ENCODE data around the gene OSBPL1A. TPM values are rescaled to one million over a fixed set of nuclear protein-coding genes. Genes with fewer than 3 reads are reported as not detected.
"Not testable (repeated sequence)": the region's sequence is repeated elsewhere in the genome, so short reads cannot be mapped to it uniquely, and the experiment has no call there.

The OSBPL1A gene
- total RNA-seq, 1 donor from 2014 or later: 16.4 TPM

DNA sequence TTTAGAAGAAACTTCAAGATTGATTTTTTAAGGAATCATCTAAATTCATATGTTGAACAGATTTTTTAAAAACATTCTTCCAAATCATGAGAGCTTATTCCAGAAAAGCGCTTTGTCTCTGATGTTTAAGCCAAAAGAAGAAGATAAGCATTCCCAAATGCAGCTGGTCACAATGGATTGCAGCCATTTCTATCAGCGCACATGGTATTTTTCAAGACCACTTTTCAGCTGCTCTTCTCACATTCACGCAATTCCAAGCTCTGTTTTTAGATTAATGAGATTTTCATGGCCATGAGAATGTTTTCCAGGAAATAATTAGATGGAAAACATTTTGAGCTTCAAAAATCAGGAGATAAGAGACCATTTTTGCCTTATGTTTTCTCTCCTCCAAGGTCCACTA is 8.7 kb downstream of the OSBPL1A start:
- no peaks in the 10 kb centered on the region for H3K36me3 Mint-ChIP-seq (ENCODE audit: low read depth, unreplicated experiment)
- peaks cover 1% of the 10 kb centered on the region for H3K27me3 Mint-ChIP-seq (ENCODE audit: unreplicated experiment)
- H3K4me1 Mint-ChIP-seq (ENCODE audit: unreplicated experiment): no peaks in the 10 kb centered on the region
- no peak for TF ChIP-seq CTCF (IDR thresholded peaks at IDR 0.05; ENCODE audit: unreplicated experiment)
- no peaks in the 10 kb centered on the region for H3K9me3 Mint-ChIP-seq (ENCODE audit: unreplicated experiment)
- no peak for DNase-seq (ENCODE audit: low spot score)
- H3K27ac Mint-ChIP-seq (ENCODE audit: unreplicated experiment): no peak overlapping the region
- no peak overlapping the region for H3K4me3 Mint-ChIP-seq (ENCODE audit: unreplicated experiment)

GRCh38 chr18:24386681-24387080 is 10.9 kb downstream of the OSBPL1A start:
- no peaks in the 10 kb centered on the region for H3K9me3 Mint-ChIP-seq (ENCODE audit: unreplicated experiment)
- H3K4me3 Mint-ChIP-seq (ENCODE audit: unreplicated experiment): no peak overlapping the region
- TF ChIP-seq CTCF (IDR thresholded peaks at IDR 0.05; ENCODE audit: unreplicated experiment): no peak
- DNase-seq (ENCODE audit: low spot score): no peak
- H3K36me3 Mint-ChIP-seq (ENCODE audit: low read depth, unreplicated experiment): no peaks in the 10 kb centered on the region
- H3K27me3 Mint-ChIP-seq (ENCODE audit: unreplicated experiment): peaks cover 1% of the 10 kb centered on the region
- H3K27ac Mint-ChIP-seq (ENCODE audit: unreplicated experiment): no peak overlapping the region
- no peaks in the 10 kb centered on the region for H3K4me1 Mint-ChIP-seq (ENCODE audit: unreplicated experiment)

DNA sequence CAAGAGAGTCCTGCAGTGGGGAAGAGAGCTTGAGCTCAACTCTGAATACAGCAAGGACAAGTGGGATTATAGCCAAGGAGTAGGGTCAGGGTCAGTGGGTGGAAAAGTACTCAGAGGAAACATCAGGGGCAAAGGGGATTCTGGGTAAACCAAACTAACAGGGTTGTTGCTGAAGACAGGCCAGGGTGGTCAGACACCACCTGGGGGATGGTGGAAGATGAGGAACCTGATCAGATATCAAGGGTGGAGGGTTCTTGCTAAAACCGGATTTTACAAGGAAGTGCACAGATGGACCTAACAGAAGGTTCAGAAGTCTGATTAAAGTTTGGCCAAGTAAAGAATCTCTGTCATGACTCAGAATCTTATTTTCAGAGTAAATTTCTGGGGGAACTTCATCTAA is 16.5 kb downstream of the OSBPL1A start:
- Mint-ChIP-seq H3K27ac (ENCODE audit: unreplicated experiment) (no peak overlapping the region), H3K27me3 (ENCODE audit: unreplicated experiment) (no peaks in the 10 kb centered on the region), H3K36me3 (ENCODE audit: low read depth, unreplicated experiment) (peaks cover under 1% of the 10 kb centered on the region), H3K4me3 (ENCODE audit: unreplicated experiment) (no peak overlapping the region), H3K9me3 (ENCODE audit: unreplicated experiment) (no peaks in the 10 kb centered on the region), H3K4me1 (ENCODE audit: unreplicated experiment) (peaks cover 7% of the 10 kb centered on the region)
- no peak for DNase-seq (ENCODE audit: low spot score)
- TF ChIP-seq CTCF (IDR thresholded peaks at IDR 0.05; ENCODE audit: unreplicated experiment): no peak

- Mint-ChIP-seq H3K36me3 (ENCODE audit: low read depth, unreplicated experiment) (peaks cover 10% of the 10 kb centered on the region), H3K4me1 (ENCODE audit: unreplicated experiment) (peaks cover 7% of the 10 kb centered on the region), H3K9me3 (ENCODE audit: unreplicated experiment) (no peaks in the 10 kb centered on the region), H3K4me3 (ENCODE audit: unreplicated experiment) (no peak overlapping the region), H3K27me3 (ENCODE audit: unreplicated experiment) (no peaks in the 10 kb centered on the region), H3K27ac (ENCODE audit: unreplicated experiment) (no peak overlapping the region)
- TF ChIP-seq CTCF (IDR thresholded peaks at IDR 0.05; ENCODE audit: unreplicated experiment): no peak
- DNase-seq (ENCODE audit: low spot score): no peak
These were observed 17.4 kb downstream of the OSBPL1A start for GRCh38 chr18:24380163-24380747.

DNA sequence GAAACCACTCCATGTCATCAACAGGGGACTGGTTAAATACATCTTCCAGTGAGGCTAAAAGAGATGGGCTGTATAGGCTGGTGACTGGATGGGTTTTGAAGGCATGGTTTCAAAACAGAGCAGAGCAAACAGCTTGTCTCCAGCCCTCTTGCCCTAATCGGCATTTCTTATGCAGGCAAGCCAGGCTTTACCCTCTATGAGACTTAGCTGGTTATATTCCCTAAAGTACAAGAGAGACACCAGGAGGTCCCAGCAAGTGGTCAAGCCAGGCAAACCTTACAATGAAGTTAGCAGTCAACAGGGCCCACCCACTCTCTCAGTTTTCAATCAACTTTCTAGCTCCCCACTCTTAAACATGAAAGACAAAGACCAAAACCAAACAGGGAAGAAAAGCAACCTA is 19.0 kb downstream of the OSBPL1A start:
- no peak for TF ChIP-seq CTCF (IDR thresholded peaks at IDR 0.05; ENCODE audit: unreplicated experiment)
- Mint-ChIP-seq H3K4me1 (ENCODE audit: unreplicated experiment) (peaks cover 7% of the 10 kb centered on the region), H3K36me3 (ENCODE audit: low read depth, unreplicated experiment) (peaks cover 13% of the 10 kb centered on the region), H3K27ac (ENCODE audit: unreplicated experiment) (no peak overlapping the region), H3K4me3 (ENCODE audit: unreplicated experiment) (no peak overlapping the region), H3K9me3 (ENCODE audit: unreplicated experiment) (no peaks in the 10 kb centered on the region), H3K27me3 (ENCODE audit: unreplicated experiment) (no peaks in the 10 kb centered on the region)
- no peak for DNase-seq (ENCODE audit: low spot score)

DNA sequence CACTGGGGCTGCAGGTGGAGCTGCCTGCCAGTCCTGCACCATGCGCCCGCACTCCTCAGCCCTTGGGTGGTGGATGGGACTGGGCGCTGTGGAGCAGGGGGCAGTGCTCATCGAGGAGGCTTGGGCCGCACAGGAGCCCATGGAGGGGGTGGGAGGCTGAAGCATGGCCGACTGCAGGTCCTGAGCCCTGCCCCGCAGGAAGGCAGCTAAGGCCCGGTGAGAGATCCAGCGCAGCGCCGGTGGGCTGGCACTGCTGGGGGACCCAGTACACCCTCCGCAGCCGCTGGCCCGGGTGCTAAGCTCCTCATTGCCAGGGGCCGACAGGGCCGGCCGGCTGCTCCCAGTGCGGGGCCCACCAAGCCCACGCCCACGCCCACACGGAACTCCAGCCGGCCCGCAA is 21.1 kb downstream of the OSBPL1A start:
- DNase-seq (ENCODE audit: low spot score); H3K27ac Mint-ChIP-seq (ENCODE audit: unreplicated experiment); H3K27me3 Mint-ChIP-seq (ENCODE audit: unreplicated experiment); H3K4me3 Mint-ChIP-seq (ENCODE audit: unreplicated experiment); H3K4me1 Mint-ChIP-seq (ENCODE audit: unreplicated experiment); H3K9me3 Mint-ChIP-seq (ENCODE audit: unreplicated experiment): not testable (repeated sequence)
- peaks cover 16% of the 10 kb centered on the region for H3K36me3 Mint-ChIP-seq (ENCODE audit: low read depth, unreplicated experiment)

All from endothelial cell (in vitro differentiated cells).